ENCODE data around the gene TTC7B. TPM values are rescaled to one million over a fixed set of nuclear protein-coding genes. Genes with fewer than 3 reads are reported as not detected.

TTC7B gene
- total and polyA plus RNA-seq, 2 of the 13 experiments (the other 11 are each of a cell fraction or from before 2014, with no cell fraction given) = 1.3 to 3.2 TPM

DNA sequence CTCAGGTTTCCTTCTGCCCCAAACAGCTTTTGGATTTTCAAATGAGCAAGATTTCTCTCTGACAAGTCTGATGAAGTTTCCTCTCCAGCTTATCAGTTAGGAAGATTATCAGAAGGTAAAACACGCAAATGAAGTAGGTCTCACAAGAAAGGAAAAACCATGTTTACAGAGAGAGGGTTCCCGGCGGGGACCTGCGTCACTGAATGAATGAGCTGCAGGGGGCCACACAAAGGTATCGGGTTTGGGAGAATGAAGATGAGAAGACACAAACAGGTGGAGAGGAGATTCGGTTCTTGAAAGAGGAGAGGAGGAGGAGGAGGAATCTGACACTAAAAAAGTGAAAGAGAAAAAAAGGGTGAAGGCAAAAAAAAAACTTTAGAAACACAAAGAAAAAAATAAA is 210.8 kb downstream of the TTC7B start:
- Histone ChIP-seq H3K27ac (ENCODE audit: extremely low read length, insufficient read depth, low read length) (no peak overlapping the region), H3K27me3 (ENCODE audit: control insufficient read depth in 1 of 2, insufficient read depth in 2 of 2, low read length in 2 of 2) (no peaks in the 10 kb centered on the region), H3K36me3 (replicated peaks in 1 of 2; ENCODE audit: control insufficient read depth in 1 of 2, insufficient read depth in 2 of 2, low read length in 2 of 2) (no peaks in the 10 kb centered on the region), H3K79me2 (ENCODE audit: insufficient read depth, low read length) (no peaks in the 10 kb centered on the region), H3K9me3 (ENCODE audit: low read length) (no peaks in the 10 kb centered on the region), H3K9ac (ENCODE audit: insufficient read depth, low read depth, low read length) (no peak overlapping the region), H4K20me1 (ENCODE audit: insufficient read depth, low read length) (no peaks in the 10 kb centered on the region), H3K4me3 (replicated peaks in 1 of 3; ENCODE audit: insufficient read depth in 1 of 3, low read depth in 2 of 3, low read length in 3 of 3) (no peak overlapping the region), H2AFZ (ENCODE audit: low read length) (no peak overlapping the region), H3K4me1 (ENCODE audit: insufficient read depth, low read length) (no peaks in the 10 kb centered on the region), H3K4me2 (ENCODE audit: low read depth, low read length) (no peak overlapping the region)
- ChIA-PET POLR2A (no interaction called here), CTCF (ENCODE audit: low intra/inter-chr PET ratio, low total read pairs) (no interaction called here)
- BruUV-seq (replicated peaks) = no TSS peak
- in situ Hi-C loops (cut with HindIII; ENCODE audit: extremely low pct_ligation_motif_present, low pct_unique_long_range_greater_than_20kb) = no loop called here
- ATAC-seq = no peak
- intact Hi-C loops (cut with micrococcal nuclease; ENCODE audit: unreplicated experiment) = no loop called here
- TF ChIP-seq MTA3 (CRISPR knock-in tag; IDR thresholded peaks at IDR 0.05) (no peak), TFAP4 (IDR thresholded peaks at IDR 0.05; ENCODE audit: borderline replicate concordance, low read depth) (no peak), KDM4B (CRISPR knock-in tag; IDR thresholded peaks at IDR 0.05) (no peak), EP300 (IDR thresholded peaks at IDR 0.05; ENCODE audit: low read depth in 2 of 2, low read length in 2 of 2) (no peak), EP300 (CRISPR knock-in tag; IDR thresholded peaks at IDR 0.05; ENCODE audit: borderline replicate concordance) (no peak), PREB (CRISPR knock-in tag; IDR thresholded peaks at IDR 0.05) (no peak), ZNF180 (CRISPR knock-in tag; IDR thresholded peaks at IDR 0.05; ENCODE audit: borderline replicate concordance, low read depth) (no peak), TEAD3 (CRISPR knock-in tag; optimal IDR thresholded peaks at IDR 0.05; ENCODE audit: borderline replicate concordance) (no peak), SOX6 (IDR thresholded peaks at IDR 0.05) (no peak), SOX6 (CRISPR knock-in tag; IDR thresholded peaks at IDR 0.05) (no peak), HDAC6 (IDR thresholded peaks at IDR 0.05; ENCODE audit: low read depth, low read length) (no peak), MAFF (IDR thresholded peaks at IDR 0.05; ENCODE audit: low read depth, low read length) (no peak), ZNF883 (CRISPR knock-in tag; IDR thresholded peaks at IDR 0.05; ENCODE audit: not compliant biosample characterization) (no peak), ZNF33B (CRISPR knock-in tag; IDR thresholded peaks at IDR 0.05) (no peak), PHF20 (CRISPR knock-in tag; IDR thresholded peaks at IDR 0.05) (no peak), NBN (conservative IDR thresholded peaks at IDR 0.05) (no peak), PAF1 (CRISPR knock-in tag; IDR thresholded peaks at IDR 0.05) (no peak)
- TF ChIP-seq, protein P1, sequence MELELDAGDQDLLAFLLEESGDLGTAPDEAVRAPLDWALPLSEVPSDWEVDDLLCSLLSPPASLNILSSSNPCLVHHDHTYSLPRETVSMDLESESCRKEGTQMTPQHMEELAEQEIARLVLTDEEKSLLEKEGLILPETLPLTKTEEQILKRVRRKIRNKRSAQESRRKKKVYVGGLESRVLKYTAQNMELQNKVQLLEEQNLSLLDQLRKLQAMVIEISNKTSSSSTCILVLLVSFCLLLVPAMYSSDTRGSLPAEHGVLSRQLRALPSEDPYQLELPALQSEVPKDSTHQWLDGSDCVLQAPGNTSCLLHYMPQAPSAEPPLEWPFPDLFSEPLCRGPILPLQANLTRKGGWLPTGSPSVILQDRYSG (CRISPR knock-in tag; IDR thresholded peaks at IDR 0.05) = no peak
- FAIRE-seq = no peak
- WGBS (ENCODE audit: low lambda C conversion rate) = 49% methylated on average over 6 of the region's 6 CpGs
- no peak for DNase-seq (ENCODE audit: low spot score)
